ENCODE measurements around the gene PCNX4.

GRCh38 chr14:60214003-60214402 is 122.3 kb downstream of the PCNX4 start:
- TF ChIP-seq CTCF (conservative IDR thresholded peaks at IDR 0.05) (no peak), ZFX (IDR thresholded peaks at IDR 0.05) (no peak)

Measured in C4-2B (cell line).